Stimulated activated CD4-positive, alpha-beta T cell treated with anti-CD3 and anti-CD28 coated beads, Interleukin-4, amount 100 ng/mL, for 4 hours (primary cell): Measurements from ENCODE around the gene ZNF783.

Experiments
- DNase-seq, 2 experiments: peaks; one replicate each; pipeline ENCODE4 v3.0.0-alpha.2; 2020

Gene ZNF783

DNA sequence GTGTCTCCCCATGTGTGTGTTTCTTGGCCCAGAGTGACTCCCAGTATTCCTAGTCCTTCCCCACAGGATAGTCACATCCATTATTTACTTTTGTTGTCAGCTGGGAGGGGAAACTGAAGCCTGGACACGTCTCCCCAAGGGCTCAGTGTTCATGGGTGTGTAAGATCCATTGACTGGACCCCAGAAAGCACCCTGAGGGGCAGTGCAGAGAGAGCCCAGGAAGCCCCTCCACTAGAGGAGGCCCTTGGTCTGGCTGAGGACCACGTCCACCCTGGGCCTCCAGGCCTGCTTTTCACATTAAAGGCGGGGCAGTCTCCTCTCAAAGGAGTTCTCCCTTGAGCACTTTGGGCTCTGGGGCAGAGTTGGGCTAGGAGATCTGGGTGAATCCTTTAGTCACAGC, 21.3 kb downstream of the ZNF783 start:
- no peak for DNase-seq

DNA sequence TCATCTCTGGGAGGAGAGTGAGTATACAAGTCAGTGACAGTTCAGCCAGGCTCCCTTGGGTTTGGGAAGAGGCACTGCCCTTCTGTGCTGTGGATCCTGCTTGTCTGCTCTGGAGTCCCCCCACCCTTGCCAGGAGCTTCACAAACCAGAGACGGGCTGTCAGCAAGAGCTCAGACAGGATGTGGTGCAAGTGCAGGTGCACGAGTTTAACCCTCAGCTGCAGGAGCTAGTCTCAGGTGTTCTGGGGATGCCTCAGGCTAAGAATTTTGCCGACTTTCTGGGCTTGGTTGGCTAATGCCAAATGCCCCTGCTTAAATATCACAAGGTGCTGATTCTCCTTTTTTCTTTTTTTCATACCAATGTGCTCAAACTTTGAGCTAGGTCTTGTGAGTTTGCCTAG, 22.3 kb downstream of the ZNF783 start:
- peak; percentile 18 to 39 for DNase-seq

DNA sequence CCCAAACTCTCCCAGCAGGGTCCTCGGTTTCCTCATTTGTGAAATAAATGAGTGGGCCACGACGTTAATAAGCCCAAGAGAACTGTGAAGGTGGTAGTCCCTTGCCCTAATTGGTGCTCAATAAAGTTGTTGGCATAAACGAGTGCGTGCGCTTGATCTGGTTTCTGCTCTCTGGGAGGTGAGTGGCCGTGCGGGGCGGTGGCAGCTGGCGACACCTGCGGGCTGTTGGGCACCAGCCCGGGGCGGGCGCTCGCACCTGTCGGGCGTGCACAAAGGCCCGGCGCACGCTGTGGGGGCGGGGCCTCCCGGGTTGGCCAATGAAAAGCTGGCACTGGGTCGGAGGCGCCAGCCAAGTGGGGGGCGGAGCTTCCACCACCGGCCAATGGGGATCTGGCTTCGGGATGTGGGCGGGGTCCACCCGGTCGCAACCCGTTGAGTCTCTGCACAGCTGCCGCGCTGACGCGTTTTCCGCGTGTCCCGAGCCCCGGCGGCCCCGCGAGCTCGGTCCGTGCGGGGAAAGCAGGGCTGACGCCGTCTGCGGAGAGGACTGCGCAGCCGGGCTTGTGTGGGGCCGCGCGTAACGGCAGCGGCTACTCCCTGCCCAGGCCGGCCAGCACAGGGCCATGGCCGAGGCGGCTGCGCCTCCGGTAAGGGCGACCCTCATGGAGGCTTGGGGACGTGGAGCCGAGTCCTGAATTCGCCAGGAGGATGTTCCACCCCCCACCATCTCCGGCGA, 23.0 kb downstream of the ZNF783 start:
- DNase-seq = peak; percentile 98

DNA sequence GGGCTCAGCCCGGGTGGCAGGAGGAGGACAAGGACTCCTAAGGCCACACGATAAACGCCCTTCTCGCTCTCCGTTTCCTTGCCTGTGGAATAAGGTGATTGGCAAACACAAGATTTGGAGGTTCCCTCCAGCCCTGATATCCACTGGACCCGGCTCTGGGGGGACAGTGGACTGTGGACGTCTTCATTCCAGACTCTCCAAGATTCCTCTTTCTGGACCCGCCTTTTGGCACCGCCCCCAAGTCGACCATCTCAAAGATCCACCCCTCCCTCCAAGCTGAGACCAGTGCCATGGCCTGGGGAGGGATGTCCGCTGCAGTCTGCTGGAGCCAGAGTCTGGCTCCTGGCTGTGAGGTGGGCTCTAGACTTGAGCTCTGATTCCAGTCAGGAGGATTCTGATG, 23.6 kb downstream of the ZNF783 start:
- DNase-seq = no peak

DNA sequence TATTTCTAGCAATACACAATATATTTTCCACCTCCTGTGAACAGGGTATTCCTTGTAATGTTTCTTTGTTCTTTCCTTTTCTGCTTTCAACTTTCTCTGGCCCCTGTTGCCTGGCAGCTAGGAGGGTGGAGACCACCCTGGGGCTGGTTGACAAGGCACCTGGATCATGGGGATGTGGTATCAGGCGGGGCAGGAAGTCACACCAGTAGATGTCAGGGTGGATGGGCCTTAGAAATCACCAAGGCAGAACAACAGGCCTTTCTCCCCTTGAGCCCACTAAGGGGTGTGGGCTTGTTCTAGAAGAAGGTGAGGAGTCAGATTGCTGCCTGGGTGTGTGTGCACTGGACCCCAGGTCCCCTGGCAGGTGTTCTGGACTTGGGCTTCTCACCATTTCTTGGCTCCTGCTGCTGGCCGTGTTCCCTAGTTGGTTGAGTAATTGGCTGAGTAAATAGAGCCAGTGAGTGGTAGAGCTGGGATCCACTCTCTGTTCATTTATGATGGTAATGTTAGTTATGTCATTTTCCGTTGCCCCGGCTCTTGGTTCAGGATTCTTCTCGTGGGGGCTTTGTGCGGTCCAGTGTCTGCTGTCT, 24.9 kb downstream of the ZNF783 start:
- no peak for DNase-seq

DNA sequence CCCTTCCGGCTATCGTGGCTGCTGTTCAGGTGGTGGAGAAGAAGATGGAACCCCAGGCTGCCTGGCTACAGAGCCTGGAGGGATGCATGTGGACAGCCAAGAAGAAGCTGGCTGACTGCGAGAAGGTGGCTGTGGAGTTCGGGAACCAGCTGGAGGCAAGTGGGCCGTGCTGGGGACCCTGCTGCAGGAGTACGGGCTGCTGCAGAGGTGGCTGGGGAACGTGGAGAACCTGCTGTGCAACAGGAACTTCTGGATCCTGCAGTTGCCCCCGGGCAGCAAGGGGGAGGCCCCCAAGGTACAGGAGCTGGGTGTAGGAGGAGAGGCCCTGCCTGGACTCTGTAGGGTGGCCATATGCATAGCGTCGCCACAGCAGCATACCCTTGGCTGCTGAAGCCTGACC, 25.6 kb downstream of the ZNF783 start:
- DNase-seq = no peak

DNA sequence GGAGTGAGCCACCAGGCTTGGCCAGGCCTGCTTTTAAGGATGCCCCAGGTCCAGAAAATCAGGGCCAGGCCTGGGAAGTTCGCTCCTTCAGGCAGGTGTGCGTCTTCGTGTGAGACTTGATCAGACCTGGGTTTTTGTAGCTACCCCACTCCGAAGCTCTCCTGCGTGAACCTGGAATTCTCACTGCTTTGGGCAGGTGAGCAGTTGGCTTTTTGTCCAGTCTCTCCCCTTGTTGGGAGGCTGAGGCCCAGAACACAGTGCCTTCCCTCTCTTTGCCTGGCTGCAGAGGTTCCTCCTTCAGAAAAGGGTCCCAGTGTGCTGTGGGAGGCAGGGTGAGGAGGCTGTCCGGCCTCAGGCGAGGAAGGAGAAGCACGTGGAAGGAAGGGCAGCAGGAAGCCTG, 27.3 kb downstream of the ZNF783 start:
- DNase-seq = no peak

DNA sequence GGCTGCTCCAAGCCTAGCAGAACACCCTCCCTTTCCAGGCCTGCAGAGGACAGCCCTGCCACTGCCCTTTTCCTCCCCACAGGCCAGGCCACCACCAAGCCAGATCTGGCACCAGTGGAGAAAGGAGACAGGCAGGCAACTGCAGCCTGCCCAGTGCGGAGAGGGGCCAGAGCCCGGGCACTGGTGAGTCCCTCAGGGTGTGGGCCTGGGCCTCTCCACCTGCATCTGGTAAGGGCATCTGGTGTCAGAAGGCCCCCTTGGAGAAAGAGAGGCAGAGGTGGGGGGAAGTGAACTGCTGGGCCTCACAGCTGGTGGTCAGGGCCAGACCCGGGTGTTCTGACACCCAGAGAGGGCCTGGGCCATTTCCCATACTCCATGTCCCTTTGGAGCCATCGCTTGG, 27.9 kb downstream of the ZNF783 start:
- DNase-seq = no peak

DNA sequence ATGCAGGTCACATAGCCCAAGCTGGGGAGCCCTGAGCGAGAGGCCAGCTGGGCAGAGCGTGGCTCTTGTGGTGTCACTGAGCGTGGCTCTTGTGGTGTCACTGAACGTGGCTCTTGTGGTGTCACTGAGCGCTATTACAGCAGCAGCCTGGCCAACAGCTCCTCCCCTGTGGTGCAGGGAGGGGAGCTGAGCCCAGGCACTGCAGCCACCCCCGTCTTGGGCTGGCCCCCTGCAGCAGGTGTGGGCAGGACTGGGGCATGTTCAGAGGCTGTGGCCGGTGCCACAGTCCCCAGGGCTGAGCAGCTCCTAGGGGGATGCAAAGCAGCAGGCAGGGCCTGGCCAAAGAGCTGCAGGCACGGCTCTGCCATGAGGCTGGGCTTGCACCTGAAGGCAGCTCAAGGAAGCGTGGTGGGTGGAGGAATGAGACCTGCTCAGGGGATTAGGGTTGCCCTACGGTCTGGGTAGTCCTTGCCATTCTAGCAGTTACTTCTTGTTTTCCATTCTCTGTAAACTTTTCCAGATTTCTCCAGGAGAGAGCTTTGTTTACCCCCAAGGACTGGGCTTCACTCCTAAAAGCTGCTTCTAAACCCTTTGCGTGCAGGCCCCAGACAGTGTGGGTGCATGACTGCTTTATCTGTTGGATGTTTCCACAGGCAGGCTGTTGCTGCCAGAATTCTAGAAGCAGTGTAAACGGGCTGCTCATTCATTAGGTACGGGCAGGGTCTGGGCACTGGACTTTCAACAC, 29.2 kb downstream of the ZNF783 start:
- no peak for DNase-seq

DNA sequence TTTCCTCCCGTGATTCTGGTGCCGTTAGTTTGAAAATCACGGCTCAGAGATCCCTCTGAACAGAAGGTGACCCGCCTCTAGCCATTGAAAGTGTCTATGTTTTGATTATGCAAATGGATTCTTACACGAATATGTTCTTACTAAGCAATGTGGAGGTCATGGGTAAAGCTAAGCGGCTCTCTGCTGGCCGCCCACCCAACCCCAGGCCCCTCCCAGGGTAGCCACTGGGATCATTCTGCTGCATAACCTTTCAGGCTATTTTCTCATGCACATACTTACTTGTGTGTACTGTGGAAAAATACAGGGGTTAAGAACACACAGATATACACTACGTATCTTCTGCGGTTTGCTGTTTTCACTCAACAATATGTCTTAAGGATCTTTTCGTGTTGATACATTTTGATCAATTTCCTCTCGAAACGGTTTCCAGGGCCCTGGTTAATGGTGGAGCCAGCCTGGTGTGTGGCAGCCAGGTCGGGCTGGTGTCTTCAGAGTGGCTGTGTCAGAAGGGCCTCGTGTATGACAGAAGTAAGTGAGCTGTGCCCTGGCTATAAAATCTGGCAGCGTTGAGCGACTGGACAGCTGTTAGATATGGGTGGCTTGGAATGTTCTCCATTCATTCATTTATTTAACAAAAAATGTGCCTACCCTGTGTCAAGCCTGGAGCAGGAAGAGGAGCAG, 29.9 kb downstream of the ZNF783 start:
- no peak for DNase-seq

DNA sequence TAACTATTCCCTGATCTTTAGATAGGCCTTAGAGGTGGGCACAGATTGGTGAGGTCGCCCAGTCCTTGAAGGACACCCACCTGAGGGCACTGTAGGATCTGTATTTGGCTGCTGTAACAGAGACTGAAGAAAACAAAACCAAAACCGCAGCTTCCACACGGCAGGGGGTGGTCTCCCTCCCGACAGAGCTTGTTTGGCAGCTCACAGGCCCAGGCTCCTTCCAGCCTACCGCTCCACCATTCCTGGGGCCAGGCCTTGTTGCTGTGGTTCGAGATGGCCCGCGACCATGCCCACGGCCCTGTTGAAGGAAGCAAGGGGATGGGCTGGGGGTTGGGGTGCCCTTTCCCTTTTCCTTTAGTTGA, 30.4 kb downstream of the ZNF783 start:
- no peak for DNase-seq

DNA sequence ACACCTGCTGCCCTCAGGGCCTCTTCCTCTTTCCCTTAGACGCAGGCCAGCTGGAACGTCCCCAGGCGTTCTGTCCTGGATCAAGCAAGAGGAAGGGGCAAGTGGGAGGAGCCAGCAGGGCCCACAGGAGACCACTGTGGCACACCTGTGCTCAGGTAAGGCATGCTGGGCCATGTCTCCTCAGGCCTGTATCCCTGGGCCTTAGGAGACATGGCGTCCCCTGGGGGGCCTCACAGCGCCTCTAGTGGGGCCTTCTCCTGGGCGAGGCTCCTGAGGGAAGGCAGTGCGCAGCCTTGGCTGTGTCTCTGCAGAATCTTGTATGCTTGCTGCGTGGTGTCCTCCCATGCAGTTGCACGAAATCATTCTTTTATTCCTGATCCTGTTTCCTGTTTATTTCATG, 31.3 kb downstream of the ZNF783 start:
- DNase-seq = no peak

DNA sequence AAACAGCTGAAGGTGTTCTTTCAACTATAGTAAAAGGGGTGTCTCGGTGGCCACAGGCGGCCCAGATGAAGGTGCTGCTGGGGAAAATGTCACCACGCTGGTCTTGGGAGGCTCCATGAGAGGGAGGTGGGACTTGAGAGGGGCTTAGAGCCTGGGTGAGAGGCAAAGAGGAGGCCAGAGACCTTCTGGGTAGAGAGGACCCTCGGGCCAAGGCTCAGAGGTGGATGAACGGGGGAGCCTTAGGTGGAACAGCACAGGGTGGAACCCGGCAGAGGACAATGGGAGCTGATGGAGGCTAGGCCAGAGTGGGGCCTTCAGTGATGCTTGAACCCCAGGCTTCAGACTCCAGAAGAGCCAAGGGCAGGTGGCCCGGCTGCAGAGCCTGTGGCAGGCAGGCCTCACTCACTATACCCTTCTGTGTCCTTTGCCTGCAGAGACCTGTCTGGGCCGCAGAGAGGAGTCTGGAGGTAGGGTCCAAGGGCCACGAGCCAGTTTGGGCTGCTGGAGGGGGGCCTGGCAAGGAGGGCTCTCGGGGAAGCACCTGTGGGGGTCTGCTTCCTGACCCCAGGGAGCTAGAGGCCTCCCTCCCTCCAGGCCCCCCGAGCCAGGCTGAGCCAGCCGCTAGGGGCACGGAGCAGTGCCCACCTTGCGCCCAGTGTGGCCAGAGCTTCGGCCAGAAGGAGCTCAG, 32.1 kb downstream of the ZNF783 start:
- no peak for DNase-seq

DNA sequence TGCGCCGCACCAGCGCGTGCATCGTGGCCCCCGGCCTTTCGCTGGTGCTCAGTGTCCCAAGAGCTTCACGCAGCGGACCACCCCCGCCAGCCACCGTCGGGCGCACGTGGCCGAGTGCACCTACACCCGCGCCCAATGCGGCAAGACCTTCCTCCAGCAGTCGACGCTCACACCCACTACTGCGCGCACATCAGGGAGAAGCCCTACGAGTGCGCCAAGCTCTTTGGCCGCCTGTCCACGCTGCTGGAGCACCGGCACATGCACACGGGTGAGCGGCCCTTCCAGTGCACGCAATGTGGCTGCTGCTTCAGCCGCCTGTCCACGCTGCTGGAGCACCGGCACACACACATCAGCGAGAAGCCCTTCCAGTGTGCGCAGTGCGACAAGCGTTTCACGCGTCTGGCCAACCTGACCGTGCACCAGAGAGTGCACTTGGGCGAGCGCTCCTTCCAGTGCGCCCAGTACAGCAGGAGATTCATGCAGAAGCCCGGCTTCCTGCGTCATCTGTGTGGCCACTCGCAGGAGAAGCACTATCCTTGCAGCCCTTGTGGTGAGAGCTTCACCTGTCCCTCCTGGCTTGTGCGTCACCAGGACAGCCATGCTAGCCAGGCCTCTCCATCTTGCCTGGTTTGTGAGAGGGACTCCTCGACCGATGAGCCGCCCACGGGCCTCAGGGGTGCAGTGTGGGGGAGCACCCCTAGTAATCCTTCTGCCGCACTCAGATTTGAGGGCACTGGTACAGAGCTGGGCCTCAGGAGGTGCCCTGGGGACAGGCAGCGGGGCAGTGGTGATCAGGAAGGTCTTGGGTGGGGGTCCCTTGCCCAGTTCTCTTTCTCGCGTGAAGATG, 32.9 kb downstream of the ZNF783 start:
- DNase-seq = no peak

DNA sequence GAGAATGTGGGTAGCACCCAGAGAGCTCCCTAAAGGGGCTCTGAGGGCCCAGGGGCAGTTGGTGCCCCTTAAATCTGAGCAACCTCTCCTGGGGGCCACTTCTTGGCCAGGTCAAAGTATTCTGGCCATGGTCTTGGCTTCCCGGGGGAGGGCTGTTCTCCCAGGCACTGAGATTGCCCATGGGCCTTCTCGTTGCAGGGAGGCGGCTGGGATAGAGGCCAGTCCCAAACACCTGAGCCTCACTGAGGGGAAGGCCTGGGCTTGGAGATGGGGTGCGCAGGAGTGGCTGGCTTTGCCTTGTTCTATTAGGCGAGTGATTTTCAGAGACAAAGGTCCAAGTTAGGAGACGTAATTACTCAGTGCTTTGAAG, 33.5 kb downstream of the ZNF783 start:
- no peak for DNase-seq

DNA sequence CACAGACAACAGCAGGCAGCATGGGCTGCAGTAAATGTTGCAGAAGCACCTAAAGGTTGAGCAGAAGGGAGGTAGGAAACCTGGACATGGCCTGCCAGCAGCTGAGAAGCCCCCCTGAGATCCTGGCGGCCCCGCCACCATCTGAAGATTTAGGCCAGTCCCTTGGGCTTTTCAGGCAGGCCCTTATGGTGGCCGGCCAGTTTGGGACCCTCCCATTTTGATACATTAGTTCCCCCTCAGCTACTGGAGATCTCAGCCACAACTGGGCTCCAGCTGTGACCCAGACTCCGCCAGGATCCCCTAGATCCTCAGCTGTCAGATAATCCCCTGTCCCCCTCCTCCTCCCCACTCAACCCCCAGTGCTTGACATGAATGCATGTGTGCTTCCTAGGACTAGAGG, 34.4 kb downstream of the ZNF783 start:
- DNase-seq = no peak

DNA sequence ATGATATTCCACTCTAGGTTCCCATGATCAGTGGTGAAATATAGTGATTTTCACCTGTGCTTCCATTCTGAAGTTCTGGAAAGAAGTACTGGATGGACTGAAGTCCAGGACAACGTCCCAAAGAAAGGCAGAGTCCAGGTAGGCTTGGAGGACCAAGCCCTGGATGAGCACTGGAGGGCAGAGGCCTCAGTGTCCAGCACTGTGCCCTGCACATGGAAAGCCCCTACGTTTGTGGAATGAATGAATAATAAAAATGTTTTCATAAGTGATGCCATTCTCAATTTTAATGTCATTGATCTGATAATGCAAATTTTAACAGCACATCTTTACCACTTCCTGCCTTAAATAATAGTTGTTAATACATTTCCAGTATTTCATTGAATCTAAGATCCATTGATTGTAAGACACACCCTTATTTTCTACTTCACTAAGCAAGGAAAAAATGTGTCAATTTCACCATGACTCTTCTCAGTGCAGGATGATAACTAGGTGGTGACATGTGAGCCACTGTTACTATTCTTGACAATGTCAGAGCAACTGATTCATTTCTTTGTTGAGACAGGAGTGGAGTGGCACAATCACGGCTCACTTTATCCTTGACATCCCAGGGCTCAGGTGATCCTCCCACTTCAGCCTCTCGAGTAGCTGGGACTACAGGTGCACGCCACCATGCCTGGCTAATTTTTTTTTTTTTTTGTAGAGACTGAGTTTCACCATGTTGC, 35.2 kb downstream of the ZNF783 start:
- no peak for DNase-seq

DNA sequence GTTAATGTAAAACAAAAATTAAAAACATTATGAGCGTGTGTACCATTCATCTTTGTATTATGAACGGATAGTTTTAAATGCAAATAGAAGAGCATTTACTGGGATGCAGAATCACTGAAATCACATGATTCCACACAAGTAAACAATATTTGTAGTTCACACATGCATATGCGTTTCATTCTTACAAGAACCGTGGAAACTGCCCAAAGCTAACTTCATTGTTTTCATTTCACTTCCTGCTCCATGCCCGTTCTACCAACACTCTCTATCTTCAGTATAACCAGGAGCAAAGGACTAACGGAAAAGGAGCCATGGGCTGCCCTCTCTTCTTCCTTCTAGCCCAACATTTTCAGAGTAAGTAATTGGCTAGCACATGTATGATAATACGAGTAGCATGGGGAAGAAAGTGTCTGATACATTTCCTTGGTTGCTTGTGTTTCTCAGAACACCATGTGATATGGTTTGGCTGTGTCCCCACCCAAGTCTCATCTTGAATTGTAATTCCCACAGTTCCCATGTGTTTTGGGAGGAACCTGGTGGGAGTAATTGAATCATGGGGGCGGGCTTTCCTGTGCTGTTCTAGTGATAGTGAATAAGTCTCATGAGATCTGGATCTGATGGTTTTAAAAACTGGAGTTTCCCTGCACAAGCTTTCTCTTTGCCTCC, 38.8 kb downstream of the ZNF783 start:
- DNase-seq = no peak

DNA sequence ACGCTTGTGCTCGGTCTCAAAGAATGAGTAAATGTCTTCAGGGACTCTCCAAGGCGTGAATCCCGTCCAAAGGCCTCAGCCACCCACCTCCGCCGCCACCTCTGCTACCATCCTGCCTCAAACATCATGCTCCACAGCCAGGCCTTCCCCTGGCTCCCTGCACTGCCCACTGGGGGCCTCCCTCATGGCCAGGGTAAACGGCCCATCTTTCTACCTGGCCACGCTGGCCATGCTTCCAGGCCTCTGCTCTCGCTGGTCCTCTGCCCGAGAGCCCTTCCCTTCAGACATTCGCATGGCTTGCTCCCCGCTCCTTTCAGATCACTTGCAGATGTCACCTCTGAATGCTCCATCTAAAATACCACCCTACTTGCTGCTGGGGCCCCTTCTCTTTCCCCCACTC, 40.2 kb downstream of the ZNF783 start:
- DNase-seq = no peak

DNA sequence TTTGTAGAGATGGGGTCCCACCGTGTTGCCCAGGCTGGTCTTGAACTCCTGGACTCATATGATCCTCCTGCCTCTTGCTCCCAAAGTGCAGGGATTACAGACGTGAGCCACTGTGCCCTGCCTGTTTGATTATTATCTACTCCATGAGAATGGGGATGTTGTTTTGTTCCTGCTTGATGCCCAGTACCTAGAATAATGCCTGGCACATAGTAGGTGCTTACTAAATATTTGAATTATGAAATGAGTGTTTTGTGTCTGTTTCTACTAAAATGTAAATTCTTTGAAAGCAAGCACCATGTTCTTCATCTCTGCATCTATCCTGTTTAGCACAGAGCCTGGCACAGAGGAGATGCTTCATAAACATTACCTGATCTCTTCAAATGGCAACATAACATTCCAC, 40.9 kb downstream of the ZNF783 start:
- no peak for DNase-seq

DNA sequence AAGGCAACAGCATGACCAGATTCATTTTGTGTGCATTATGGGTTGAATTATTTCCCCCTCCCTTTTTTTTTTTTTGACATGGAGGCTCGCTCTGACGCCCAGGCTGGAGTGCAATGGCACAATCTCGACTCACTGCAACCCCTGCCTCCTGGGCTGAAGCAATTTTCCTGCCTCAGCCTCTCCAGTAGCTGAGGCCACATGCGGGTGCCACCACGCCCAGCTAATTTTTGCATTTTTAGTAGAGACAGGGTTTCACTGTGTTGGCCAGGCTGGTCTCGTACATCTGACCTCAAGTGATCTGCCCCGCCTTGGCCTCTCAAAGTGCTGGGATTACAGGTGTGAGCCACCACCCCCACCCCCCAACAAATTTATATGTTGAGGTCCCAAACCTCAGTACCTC, 42.0 kb downstream of the ZNF783 start:
- no peak for DNase-seq
